Type B pancreatic cell (in vitro differentiated cells): ENCODE results near the gene BAAT. TPM values are rescaled to one million over a fixed set of nuclear protein-coding genes. Genes with fewer than 3 reads are reported as not detected.

Source experiments
- DNase-seq: peaks from one replicate; pipeline ENCODE4 v3.0.0; 2021; ENCODE audit warnings: mixed read lengths; ENCODE audit not compliant: unreplicated experiment; ENCODE audit errors: extremely low spot score
- H3K27ac Mint-ChIP-seq: 2 replicates; pipeline ENCODE4 v1.8.0; 2021; ENCODE audit warnings: mild to moderate bottlenecking, mixed read lengths
- H3K27me3 Mint-ChIP-seq: 2 replicates; pipeline ENCODE4 v1.8.0; 2021; ENCODE audit warnings: mixed read lengths
- H3K36me3 Mint-ChIP-seq: 2 replicates; pipeline ENCODE4 v1.8.0; 2021; ENCODE audit warnings: mixed read lengths
- H3K4me1 Mint-ChIP-seq: one replicate; pipeline ENCODE4 v1.8.0; 2021; ENCODE audit warnings: mixed read lengths; ENCODE audit not compliant: unreplicated experiment
- H3K4me3 Mint-ChIP-seq: 2 replicates; pipeline ENCODE4 v1.8.0; 2021; ENCODE audit warnings: mild to moderate bottlenecking, mixed read lengths
- H3K9me3 Mint-ChIP-seq: 2 replicates; pipeline ENCODE4 v1.8.0; 2021; ENCODE audit warnings: mixed read lengths
- CTCF ChIP-seq: fragments of 200-600 bp; sonication (generic); conservative IDR thresholded peaks from 2 replicates; pipeline ENCODE4 v1.5.0; 2021; ENCODE audit warnings: antibody characterized with exemption, mild to moderate bottlenecking
- total RNA-seq: library from RNA; stranded (reverse); gene quantifications from 2 replicates; pipeline ENCODE4 v1.2.1, GENCODE V29; 2021; ENCODE audit warnings: low replicate concordance

BAAT gene
- total RNA-seq, 1 donor from 2014 or later: 0.53 TPM

- H3K27me3 Mint-ChIP-seq: no peaks in the 10 kb centered on the region
- no peak for DNase-seq
- TF ChIP-seq CTCF: no peak
- no peak overlapping the region for H3K27ac Mint-ChIP-seq
- H3K4me1 Mint-ChIP-seq: no peaks in the 10 kb centered on the region
- no peaks in the 10 kb centered on the region for H3K36me3 Mint-ChIP-seq
- no peak overlapping the region for H3K4me3 Mint-ChIP-seq
- no peaks in the 10 kb centered on the region for H3K9me3 Mint-ChIP-seq
Measured at GRCh38 chr9:101360647-101361046, 24.2 kb downstream of the BAAT start.

DNA sequence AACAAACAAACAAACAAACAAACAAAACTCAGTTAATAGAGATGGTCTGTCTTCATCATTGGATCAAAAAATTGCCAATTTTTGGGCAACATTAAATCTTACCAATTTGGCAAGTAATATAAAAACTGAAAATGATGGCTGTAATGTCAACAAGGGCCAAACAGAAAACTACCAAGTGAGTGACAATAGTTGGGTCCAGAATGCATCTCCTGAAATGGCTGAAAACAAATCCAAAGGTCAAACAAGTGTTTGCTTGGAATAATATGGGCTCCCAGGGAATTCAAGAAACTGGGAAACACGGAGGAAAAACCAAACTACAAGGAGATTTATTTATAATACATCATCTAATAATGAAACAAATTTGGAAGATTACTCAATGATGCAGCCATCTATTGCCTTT lies 25.1 kb downstream of the BAAT start:
- no peaks in the 10 kb centered on the region for H3K9me3 Mint-ChIP-seq
- H3K4me3 Mint-ChIP-seq: no peak overlapping the region
- no peaks in the 10 kb centered on the region for H3K27me3 Mint-ChIP-seq
- TF ChIP-seq CTCF: no peak
- H3K27ac Mint-ChIP-seq: no peak overlapping the region
- DNase-seq: no peak
- H3K36me3 Mint-ChIP-seq: no peaks in the 10 kb centered on the region
- H3K4me1 Mint-ChIP-seq: no peaks in the 10 kb centered on the region

GRCh38 chr9:101356619-101357018 lies 28.2 kb downstream of the BAAT start:
- H3K36me3 Mint-ChIP-seq: no peaks in the 10 kb centered on the region
- TF ChIP-seq CTCF: no peak
- no peaks in the 10 kb centered on the region for H3K4me1 Mint-ChIP-seq
- no peaks in the 10 kb centered on the region for H3K27me3 Mint-ChIP-seq
- no peak for DNase-seq
- H3K27ac Mint-ChIP-seq: no peak overlapping the region
- H3K9me3 Mint-ChIP-seq: no peaks in the 10 kb centered on the region
- H3K4me3 Mint-ChIP-seq: no peak overlapping the region

- H3K36me3 Mint-ChIP-seq: no peaks in the 10 kb centered on the region
- DNase-seq: no peak
- H3K4me1 Mint-ChIP-seq: no peaks in the 10 kb centered on the region
- no peak overlapping the region for H3K4me3 Mint-ChIP-seq
- no peak for TF ChIP-seq CTCF
- H3K27me3 Mint-ChIP-seq: no peaks in the 10 kb centered on the region
- H3K27ac Mint-ChIP-seq: no peak overlapping the region
- no peaks in the 10 kb centered on the region for H3K9me3 Mint-ChIP-seq
Measured at GRCh38 chr9:101354765-101355708, 29.8 kb downstream of the BAAT start.

DNA sequence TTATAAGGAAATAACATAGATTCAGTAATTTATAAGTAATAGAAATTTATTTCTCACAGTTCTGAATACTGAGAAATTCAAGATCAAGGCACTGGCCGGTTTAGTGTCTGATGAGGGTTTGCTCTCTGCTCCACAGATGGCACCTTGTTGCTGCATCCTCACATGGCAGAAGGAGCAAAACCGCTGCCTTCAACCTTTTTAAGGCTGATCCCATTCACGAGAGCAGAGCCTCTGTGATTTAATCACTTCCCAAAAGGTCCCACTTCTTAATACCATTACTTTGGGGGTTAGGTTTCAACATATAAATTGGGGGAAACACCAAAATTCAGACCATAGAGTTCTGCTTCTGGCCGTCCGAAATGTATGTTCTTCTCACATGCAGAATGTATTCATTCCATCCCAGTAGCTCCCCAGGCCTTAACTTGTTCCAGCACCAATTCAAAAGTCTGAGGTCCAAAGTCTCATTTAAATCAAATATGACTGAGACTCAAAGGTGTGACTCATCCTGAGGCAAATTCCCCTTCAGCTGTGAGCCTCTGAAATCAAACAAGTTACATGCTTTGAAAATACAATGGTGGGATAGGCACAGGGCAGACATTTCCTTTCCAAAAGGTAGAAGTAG lies 30.6 kb downstream of the BAAT start:
- H3K36me3 Mint-ChIP-seq: no peaks in the 10 kb centered on the region
- H3K27ac Mint-ChIP-seq: no peak overlapping the region
- no peaks in the 10 kb centered on the region for H3K4me1 Mint-ChIP-seq
- TF ChIP-seq CTCF: no peak
- H3K4me3 Mint-ChIP-seq: no peak overlapping the region
- no peaks in the 10 kb centered on the region for H3K27me3 Mint-ChIP-seq
- H3K9me3 Mint-ChIP-seq: peaks cover 2% of the 10 kb centered on the region
- DNase-seq: no peak
